NCI-H2029 treated with DMSO at 0.1 percent for 48 hours (cell line): ENCODE results near the gene ELAC2.

ENCODE experiments used
- DNase-seq: peaks from one replicate; lab custom pipeline; 2025; lab: John Stamatoyannopoulos, UW

ELAC2 gene

GRCh38 chr17:13024016-13024415, 6.2 kb upstream of the ELAC2 start:
- DNase-seq = peak; percentile 14

- no peak for DNase-seq
These were observed 759 bp downstream of the ELAC2 start for GRCh38 chr17:13016881-13017654.

DNA sequence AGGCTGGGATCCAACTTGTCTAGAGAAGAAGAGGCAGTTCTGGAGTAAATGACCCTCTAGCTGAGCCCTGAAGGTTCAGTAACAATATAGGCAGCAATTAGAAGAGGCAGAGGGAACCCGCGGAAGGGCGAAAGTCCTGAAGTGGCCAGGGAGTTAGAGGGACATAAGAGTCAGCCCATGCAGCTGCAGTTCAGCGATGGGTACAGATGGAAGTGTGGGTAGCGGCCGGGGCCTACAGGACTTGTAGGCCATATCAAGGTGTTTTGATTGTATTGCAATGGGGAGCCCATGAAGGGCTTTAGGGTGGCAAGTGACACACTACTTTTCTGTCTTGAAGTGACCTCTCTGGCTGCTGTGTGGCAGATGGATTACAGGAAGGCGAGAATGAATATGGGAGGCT, 3.0 kb downstream of the ELAC2 start:
- no peak for DNase-seq

GRCh38 chr17:13010959-13011358, 6.9 kb downstream of the ELAC2 start:
- no peak for DNase-seq

DNA sequence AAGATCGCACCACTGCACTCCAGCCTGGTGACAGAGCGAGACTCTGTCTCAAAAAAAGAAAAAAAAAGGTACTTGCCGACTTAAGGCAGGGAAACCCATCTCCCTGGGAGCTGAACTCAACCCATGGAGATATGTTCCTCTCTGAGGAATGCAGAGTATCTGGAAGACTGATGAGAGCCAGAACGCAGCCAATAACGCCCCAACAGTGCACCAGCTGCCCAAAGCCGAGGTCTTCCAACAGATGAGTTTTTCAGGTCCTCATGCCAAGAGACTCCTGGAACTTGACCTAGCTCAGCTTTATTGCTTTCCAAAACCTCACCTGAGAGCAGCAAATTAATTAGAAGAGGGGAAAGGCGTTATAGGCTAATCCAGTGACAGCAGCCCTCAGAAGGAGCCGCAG, 9.4 kb downstream of the ELAC2 start:
- no peak for DNase-seq

GRCh38 chr17:13005530-13005929, 12.3 kb downstream of the ELAC2 start:
- DNase-seq = no peak

DNA sequence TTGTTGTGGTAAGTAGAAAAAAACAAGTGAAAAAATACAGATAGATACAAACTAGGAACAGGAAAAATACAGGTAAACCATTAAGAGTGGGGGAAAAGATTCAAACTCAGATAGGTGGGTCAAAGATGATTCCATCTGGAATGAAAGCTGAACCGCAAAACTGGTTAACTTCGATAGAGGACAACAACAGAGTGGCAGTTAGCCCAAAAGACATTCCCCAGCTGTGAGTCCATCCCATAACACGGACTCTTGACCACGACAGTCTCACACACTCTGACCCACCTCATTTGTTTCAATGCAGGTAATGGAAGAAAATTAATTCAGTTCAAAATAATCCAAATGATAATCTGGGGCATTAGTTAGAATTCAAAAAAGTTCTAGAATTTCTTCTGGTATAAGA, 13.5 kb downstream of the ELAC2 start:
- no peak for DNase-seq

- no peak for DNase-seq
These were observed 13.9 kb downstream of the ELAC2 start for GRCh38 chr17:13003927-13004326.

DNA sequence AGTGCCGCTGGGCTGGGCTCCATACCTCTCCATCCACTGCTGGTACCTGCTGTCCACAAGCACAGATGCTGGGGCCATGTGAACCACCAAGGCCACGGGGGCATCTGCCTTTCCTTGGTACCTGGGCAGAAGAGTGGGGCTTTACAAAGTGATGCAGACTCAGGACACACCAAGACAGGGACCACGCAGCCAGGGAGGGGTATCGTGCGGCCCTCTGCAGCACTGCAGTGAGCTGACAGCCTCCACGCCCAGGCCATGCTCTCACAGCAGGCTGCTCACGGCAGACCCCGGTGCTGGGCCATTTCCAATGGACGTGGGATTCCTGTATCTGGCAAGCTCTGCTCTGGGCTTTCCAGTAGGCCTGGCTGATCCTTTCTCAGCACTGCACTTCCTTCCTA, 14.4 kb downstream of the ELAC2 start:
- no peak for DNase-seq

- no peak for DNase-seq
These were observed 14.9 kb downstream of the ELAC2 start for GRCh38 chr17:13002761-13003453.

DNA sequence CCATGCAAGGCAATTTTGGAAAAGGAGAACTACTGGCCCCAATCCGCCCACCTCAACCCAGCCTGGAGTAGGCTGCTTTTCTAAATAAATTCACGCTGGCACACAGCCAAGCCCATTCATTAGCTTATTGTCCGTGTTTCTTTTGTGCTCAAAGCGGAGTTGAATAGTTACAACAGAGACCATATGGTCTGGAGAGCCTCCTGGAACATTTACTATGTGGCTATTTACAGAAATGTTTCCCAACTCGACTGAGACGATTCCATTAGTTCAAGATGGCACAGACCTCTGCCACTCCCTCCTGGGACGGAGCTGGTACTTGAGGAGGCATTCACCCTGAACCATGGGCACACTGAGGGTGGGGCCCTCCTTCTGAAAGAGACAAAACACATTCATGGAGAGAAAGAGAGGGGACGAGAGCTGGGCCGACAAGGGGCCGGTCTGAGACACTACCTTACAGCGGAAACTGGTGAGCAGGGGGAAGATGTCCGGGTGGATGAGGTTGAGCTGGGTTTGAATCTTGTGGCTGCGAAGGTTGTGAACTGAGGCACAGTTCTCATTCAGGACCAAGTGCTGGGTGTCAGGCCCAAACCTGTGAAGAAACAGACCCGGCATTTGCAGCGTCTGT, 15.7 kb downstream of the ELAC2 start:
- no peak for DNase-seq

GRCh38 chr17:13000561-13000960, 17.3 kb downstream of the ELAC2 start:
- no peak for DNase-seq

DNA sequence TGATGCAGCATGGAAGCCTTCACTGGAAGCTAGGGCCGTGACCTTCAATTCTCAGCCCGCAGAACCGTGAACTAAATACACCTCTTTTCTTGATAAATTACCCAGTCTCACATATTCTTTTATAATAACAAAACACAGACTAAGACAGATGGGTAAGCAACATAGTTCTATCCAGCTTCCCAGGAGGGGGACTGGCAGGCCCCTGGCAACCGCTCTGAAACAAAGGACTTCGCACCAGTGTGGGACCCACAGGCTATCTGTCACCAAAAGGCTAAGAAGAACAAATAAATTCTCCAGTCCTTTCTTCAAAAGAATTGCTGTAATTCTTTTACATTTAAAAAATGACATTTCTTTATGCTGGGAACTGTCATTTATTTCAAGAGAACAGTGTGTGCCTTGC, 19.0 kb downstream of the ELAC2 start:
- DNase-seq = no peak

GRCh38 chr17:12998461-12998860, 19.4 kb downstream of the ELAC2 start:
- DNase-seq = no peak

DNA sequence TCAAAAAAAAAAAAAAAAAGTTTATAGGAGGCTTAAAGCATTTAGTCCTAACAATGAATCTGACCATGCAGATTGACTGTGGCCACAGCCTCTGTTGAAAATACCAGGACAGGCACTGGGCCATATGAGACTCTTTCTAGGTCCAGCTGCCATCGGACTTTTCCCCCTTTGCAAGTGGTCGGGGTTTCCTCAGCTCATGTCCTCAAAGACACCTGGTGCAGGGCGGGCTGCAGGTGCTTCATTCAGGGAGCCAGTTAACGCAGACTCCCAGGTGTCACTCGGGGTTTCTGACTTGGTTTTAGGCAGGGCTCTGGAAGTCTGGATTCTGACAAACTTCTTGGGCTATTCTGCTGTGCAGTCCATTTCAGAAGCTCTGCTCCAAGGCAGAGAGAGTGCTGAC, 20.9 kb downstream of the ELAC2 start:
- no peak for DNase-seq

- DNase-seq = no peak
These were observed 21.5 kb downstream of the ELAC2 start for GRCh38 chr17:12996357-12996756.

DNA sequence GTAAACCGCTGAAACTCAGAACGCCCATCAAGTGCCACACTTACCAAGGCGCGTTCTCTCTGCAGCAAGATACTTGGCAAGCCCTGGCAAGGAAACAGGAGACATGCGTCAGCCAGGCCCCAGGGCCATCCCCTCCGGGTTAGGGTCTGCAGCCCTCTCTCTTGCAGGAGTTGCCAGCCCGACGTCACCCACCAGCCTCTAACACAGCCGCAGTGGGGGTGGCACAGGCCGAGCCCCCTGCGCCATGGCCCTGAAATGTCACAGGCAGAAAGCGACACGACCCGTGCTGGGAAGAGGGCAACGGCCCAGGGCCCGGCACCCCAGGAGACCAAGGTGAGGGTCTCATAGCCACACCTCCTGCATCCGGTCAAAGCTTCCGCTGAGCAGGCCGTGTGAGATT, 21.9 kb downstream of the ELAC2 start:
- DNase-seq = no peak

GRCh38 chr17:12995106-12995895, 22.5 kb downstream of the ELAC2 start:
- no peak for DNase-seq

GRCh38 chr17:12994341-12995074, 23.3 kb downstream of the ELAC2 start:
- no peak for DNase-seq

DNA sequence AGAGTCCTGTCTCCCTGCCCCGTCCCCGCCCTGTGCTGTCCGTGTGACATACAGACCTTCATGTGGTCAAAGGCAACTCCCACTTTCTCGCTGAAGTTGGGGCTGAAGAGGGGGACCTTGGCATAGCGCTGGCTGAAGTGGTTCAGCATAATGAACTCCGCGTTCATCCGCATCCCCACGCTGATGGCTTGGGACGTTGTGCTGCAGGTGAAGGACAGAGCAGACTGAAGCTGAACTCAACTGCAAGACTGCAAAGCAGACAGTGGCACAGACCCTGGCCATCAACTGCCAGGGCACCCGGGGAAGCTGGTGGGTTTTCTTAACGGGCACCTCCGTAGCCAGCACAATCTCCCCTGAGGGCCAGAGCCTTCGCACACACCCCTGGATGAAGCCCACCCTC, 24.2 kb downstream of the ELAC2 start:
- no peak for DNase-seq

DNA sequence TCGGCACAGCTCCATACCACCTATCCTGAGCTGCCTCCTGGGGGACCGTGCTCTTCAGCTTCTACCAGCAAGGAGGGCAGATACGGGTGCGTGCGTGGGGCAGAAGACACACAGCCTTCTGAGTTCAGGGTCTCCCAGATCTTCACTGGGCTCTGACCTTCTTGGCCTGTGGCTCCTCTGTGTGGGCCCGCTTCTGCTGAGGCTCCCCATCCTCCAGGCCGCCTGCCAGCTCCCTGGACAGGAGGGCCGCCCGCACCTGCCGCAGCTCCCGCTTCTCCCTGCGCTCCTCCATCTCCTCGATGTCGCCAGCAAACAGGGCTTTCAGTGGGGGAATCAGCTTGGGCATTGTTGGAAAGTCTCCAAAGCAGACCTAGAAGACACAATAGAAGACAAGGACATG, 25.2 kb downstream of the ELAC2 start:
- DNase-seq = no peak

GRCh38 chr17:12990926-12991325, 26.9 kb downstream of the ELAC2 start:
- DNase-seq = no peak
